Endothelial cell of umbilical vein (primary cell): ENCODE measurements around the gene LRRC72. TPM values are rescaled to one million over a fixed set of nuclear protein-coding genes. Genes with fewer than 3 reads are reported as not detected.

ENCODE experiments used
- BruUV-seq: library from RNA; stranded (reverse); fragments of 400-500 nt; replicated peaks from 2 replicates; lab custom pipeline; 2021; lab: Mats Ljungman, UMichigan
- CTCF ChIA-PET: fragments of 300-600, 350-600 bp; sonication (Branson Sonifier 250); formaldehyde crosslinking; loops from one replicate; lab custom pipeline; 2021; ENCODE audit warnings: antibody characterized with exemption, inconsistent platforms; lab: Charles Lee
- POLR2A ChIA-PET: fragments of 300-600, 350-600 bp; sonication (Branson Sonifier 250); formaldehyde crosslinking; loops from one replicate; lab custom pipeline; 2021; ENCODE audit warnings: antibody characterized with exemption, inconsistent platforms; lab: Charles Lee
- DNase-seq: peaks from one replicate; pipeline ENCODE4 v3.0.0-alpha.2; 2011; ENCODE audit warnings: low read depth, low spot score
- FAIRE-seq: peaks from 2 replicates; lab custom pipeline; 2011; peaks lifted over from hg19 to GRCh38; lab: Jason Lieb, UNC
- H2AFZ ChIP-seq: 2 replicates; pipeline ENCODE4 v1.6.0; 2012; ENCODE audit warnings: low read depth, low read length, control low read depth, inconsistent platforms
- H3K27ac ChIP-seq: 2 replicates; pipeline ENCODE4 v1.5.1; 2011; ENCODE audit warnings: low read depth, mild to moderate bottlenecking, control low read depth, low read length, moderate library complexity; ENCODE audit not compliant: insufficient read depth
- H3K27me3 ChIP-seq, 2 experiments: 2 replicates each; pipeline versions ENCODE4 v1.6.0 to v1.6.1; 2011; ENCODE audit warnings: low read length in 2 of 2, mixed read lengths in 1 of 2; ENCODE audit not compliant: control insufficient read depth in 2 of 2, insufficient read depth in 2 of 2
- H3K36me3 ChIP-seq, 2 experiments: 2 replicates in 1 of 2; 3 replicates in 1 of 2; pipeline ENCODE4 v1.5.1; 2011; ENCODE audit warnings: low read length in 2 of 2, mild to moderate bottlenecking in 1 of 2, moderate library complexity in 1 of 2; ENCODE audit not compliant: control insufficient read depth in 2 of 2, insufficient read depth in 2 of 2; ENCODE audit errors: extremely low read depth in 1 of 2
- H3K4me1 ChIP-seq: 3 replicates; pipeline ENCODE4 v1.5.1; 2011; ENCODE audit warnings: mild to moderate bottlenecking, low read length; ENCODE audit not compliant: control insufficient read depth, insufficient read depth; ENCODE audit errors: extremely low read depth
- H3K4me2 ChIP-seq: 2 replicates; pipeline ENCODE4 v1.6.1; 2011; ENCODE audit warnings: low read length, control low read depth, mixed read lengths; ENCODE audit not compliant: insufficient read depth
- H3K4me3 ChIP-seq, 3 experiments: fragments of 200-600 bp in 1 of 3; sonication (generic), shearing (Covaris generic) in 1 of 3; replicated peaks in 1 of 3; 2 replicates each; pipeline ENCODE4 v1.5.1; 2011 to 2016; ENCODE audit warnings: control low read depth in 3 of 3, low read length in 3 of 3, mild to moderate bottlenecking in 2 of 3, inconsistent platforms in 1 of 3, low read depth in 1 of 3, moderate library complexity in 1 of 3; ENCODE audit not compliant: insufficient read depth in 1 of 3
- H3K79me2 ChIP-seq: 2 replicates; pipeline ENCODE4 v1.6.0; 2012; ENCODE audit warnings: low read length, inconsistent platforms; ENCODE audit not compliant: control insufficient read depth, insufficient read depth
- H3K9ac ChIP-seq: replicated peaks from 2 replicates; pipeline ENCODE3; 2011; ENCODE audit warnings: low read length, control low read depth; ENCODE audit not compliant: insufficient read depth; ENCODE audit errors: extremely low read depth
- H3K9me1 ChIP-seq: replicated peaks from 3 replicates; pipeline ENCODE4 v1.6.0; 2011; ENCODE audit warnings: mild to moderate bottlenecking, low read length; ENCODE audit not compliant: control insufficient read depth, insufficient read depth; ENCODE audit errors: extremely low read depth
- H3K9me3 ChIP-seq: replicated peaks from 2 replicates; pipeline ENCODE4 v1.5.1; 2012; ENCODE audit warnings: low read length, inconsistent platforms; ENCODE audit not compliant: control insufficient read depth, insufficient read depth
- H4K20me1 ChIP-seq: replicated peaks from 2 replicates; pipeline ENCODE3; 2011; ENCODE audit warnings: mild to moderate bottlenecking, low read length; ENCODE audit not compliant: control insufficient read depth, insufficient read depth; ENCODE audit errors: extremely low read depth
- FOS ChIP-seq: IDR thresholded peaks from 2 replicates; pipeline ENCODE4 v1.6.1; 2011; ENCODE audit warnings: mild to moderate bottlenecking, low read length, moderate library complexity, borderline replicate concordance; ENCODE audit not compliant: insufficient read depth
- JUN ChIP-seq: IDR thresholded peaks from 2 replicates; pipeline ENCODE4 v1.6.1; 2011; ENCODE audit warnings: borderline replicate concordance, low read depth; ENCODE audit not compliant: insufficient read length, insufficient read depth
- POLR2A ChIP-seq: IDR thresholded peaks from 2 replicates; pipeline ENCODE4 v1.6.1; 2012; ENCODE audit warnings: low read depth, mild to moderate bottlenecking, control low read depth, low read length
- POLR2AphosphoS5 ChIP-seq: IDR thresholded peaks from 2 replicates; pipeline ENCODE4 v1.6.1; 2012; ENCODE audit warnings: low read depth, mild to moderate bottlenecking, control low read depth, low read length, moderate library complexity; ENCODE audit not compliant: insufficient read depth
- dilution Hi-C: fragments of 300-500 bp; cut with MboI; formaldehyde crosslinking; loops from one replicate; pipeline ENCODE4 v1.15.0; 2019; ENCODE audit warnings: low sequenced_read_pairs; ENCODE audit not compliant: extremely low pct_ligation_motif_present
- intact Hi-C: fragments of 100-400 bp; cut with micrococcal nuclease; formaldehyde crosslinking; loops from one replicate; pipeline ENCODE4 v1.10.0; 2022
- polyA plus RNA-seq, 4 experiments: library from polyadenylated mRNA; depleted of rRNA in 3 of 4; stranded (reverse) in 3 of 4; unstranded in 1 of 4; fragments of >200 nt; gene quantifications; 2 replicates each; pipeline versions ENCODE4 v1.2.1 to v1.2.3, GENCODE V29; 2011 to 2012; ENCODE audit warnings: missing spikeins in 1 of 4
- total RNA-seq: library from RNA; stranded (reverse); gene quantifications from 2 replicates; pipeline ENCODE4 v1.2.3, GENCODE V29; 2021
- TF ChIP-seq, protein P1 (sequence below): IDR thresholded peaks from 2 replicates; pipeline ENCODE4 v1.6.1; 2011; ENCODE audit not compliant: insufficient read depth, insufficient read length
- TF ChIP-seq, protein P2 (sequence below), 2 donors: IDR thresholded peaks; 1 replicate in 1 of 2; 2 replicates in 1 of 2; pipeline ENCODE4 v1.5.1; 2011; ENCODE audit warnings: low read length in 2 of 2, mild to moderate bottlenecking in 2 of 2, moderate library complexity in 2 of 2, control low read depth in 1 of 2, inconsistent platforms in 1 of 2, low read depth in 1 of 2; ENCODE audit not compliant: insufficient read depth in 1 of 2; ENCODE audit errors: extremely low read depth in 1 of 2

The LRRC72 gene
- total and polyA plus RNA-seq, 2 donors (not counting 3 experiments of a cell fraction or from before 2014, with no cell fraction given) = not detected

DNA sequence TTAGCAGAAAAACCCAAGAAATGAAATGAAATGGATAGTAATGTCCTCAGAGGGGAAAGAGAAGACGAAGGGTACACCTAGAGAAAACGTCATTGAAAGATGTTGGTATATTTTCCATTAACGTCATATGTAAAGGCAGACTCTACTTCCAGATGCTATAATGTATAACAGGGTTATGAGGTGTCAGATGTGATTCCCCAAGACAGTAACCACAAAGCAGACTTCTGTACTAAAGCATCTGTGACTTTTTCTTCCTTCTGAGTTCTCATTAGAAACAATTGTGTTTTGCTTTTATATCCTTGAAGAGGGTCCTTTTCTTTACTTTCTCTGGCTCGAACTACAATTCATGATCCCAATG is 37.4 kb downstream of the LRRC72 start:
- DNase-seq (no peak), FAIRE-seq (no peak)
- TF ChIP-seq, protein P1, sequence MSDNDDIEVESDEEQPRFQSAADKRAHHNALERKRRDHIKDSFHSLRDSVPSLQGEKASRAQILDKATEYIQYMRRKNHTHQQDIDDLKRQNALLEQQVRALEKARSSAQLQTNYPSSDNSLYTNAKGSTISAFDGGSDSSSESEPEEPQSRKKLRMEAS = no peak
- no peak for TF ChIP-seq JUN
- TF ChIP-seq FOS = no peak
- TF ChIP-seq, protein P2, sequence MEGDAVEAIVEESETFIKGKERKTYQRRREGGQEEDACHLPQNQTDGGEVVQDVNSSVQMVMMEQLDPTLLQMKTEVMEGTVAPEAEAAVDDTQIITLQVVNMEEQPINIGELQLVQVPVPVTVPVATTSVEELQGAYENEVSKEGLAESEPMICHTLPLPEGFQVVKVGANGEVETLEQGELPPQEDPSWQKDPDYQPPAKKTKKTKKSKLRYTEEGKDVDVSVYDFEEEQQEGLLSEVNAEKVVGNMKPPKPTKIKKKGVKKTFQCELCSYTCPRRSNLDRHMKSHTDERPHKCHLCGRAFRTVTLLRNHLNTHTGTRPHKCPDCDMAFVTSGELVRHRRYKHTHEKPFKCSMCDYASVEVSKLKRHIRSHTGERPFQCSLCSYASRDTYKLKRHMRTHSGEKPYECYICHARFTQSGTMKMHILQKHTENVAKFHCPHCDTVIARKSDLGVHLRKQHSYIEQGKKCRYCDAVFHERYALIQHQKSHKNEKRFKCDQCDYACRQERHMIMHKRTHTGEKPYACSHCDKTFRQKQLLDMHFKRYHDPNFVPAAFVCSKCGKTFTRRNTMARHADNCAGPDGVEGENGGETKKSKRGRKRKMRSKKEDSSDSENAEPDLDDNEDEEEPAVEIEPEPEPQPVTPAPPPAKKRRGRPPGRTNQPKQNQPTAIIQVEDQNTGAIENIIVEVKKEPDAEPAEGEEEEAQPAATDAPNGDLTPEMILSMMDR (IDR thresholded peaks at IDR 0.05; ENCODE audit: extremely low read depth in 1 of 2, insufficient read depth in 1 of 2, low read depth in 1 of 2, low read length in 2 of 2) = no peak
- no peak for TF ChIP-seq POLR2A
- TF ChIP-seq POLR2AphosphoS5 = no peak
- no peaks in the 10 kb centered on the region for H3K27me3 ChIP-seq
- intact Hi-C loops (loop anchor here (10.0 kb wide), 2 partner anchors 879 to 1259 kb away; partner anchors contain the start of gene MEOX2), dilution Hi-C loops (no loop called here)
- H3K9me1 ChIP-seq = no peaks in the 10 kb centered on the region
- no peak overlapping the region for H3K4me2 ChIP-seq
- POLR2A ChIA-PET = no interaction called here
- peak overlapping the region; percentile 13 for H2AFZ ChIP-seq
- H3K4me3 ChIP-seq = no peak overlapping the region
- CTCF ChIA-PET = interaction anchor here (0.8 to 2.6 kb wide), 46 partner anchors 12 to 1866 kb away, joined by 3 to 85 read pairs (median 6); partner anchors contain the start of genes CRPPA, MEOX2 and SOSTDC1
- BruUV-seq = no TSS peak
- H4K20me1 ChIP-seq = no peaks in the 10 kb centered on the region
- H3K9ac ChIP-seq = no peak overlapping the region
- no peaks in the 10 kb centered on the region for H3K79me2 ChIP-seq
- no peak overlapping the region for H3K27ac ChIP-seq
- no peaks in the 10 kb centered on the region for H3K9me3 ChIP-seq
- no peaks in the 10 kb centered on the region for H3K36me3 ChIP-seq
- peaks cover 13% of the 10 kb centered on the region for H3K4me1 ChIP-seq
